SJSA1 (cell line): ENCODE results near the gene EML4. TPM values are rescaled to one million over a fixed set of nuclear protein-coding genes. Genes with fewer than 3 reads are reported as not detected.
"Not testable (repeated sequence)": the region's sequence is repeated elsewhere in the genome, so short reads cannot be mapped to it uniquely, and the experiment has no call there.

ENCODE experiments used
- DNase-seq, 2 experiments: peaks; one replicate each; pipeline ENCODE4 v3.0.0-alpha.2; 2015 to 2020; ENCODE audit warnings: low spot score in 2 of 2, low read depth in 1 of 2
- H3K27ac ChIP-seq: fragments of 250-450 bp; sonication (Bioruptor Pico); 2 replicates; pipeline ENCODE4 v1.5.1; 2020; ENCODE audit warnings: mild to moderate bottlenecking, moderate library complexity
- H3K27me3 ChIP-seq: fragments of 250-450 bp; sonication (Bioruptor Pico); replicated peaks from 2 replicates; pipeline ENCODE4 v1.5.1; 2020; ENCODE audit warnings: mild to moderate bottlenecking, moderate library complexity
- H3K36me3 ChIP-seq: fragments of 250-450 bp; sonication (Bioruptor Pico); 2 replicates; pipeline ENCODE4 v1.5.1; 2020; ENCODE audit warnings: mild to moderate bottlenecking
- H3K4me1 ChIP-seq: fragments of 250-450 bp; sonication (Bioruptor Pico); replicated peaks from 2 replicates; pipeline ENCODE4 v1.6.1; 2021; ENCODE audit warnings: mild to moderate bottlenecking
- H3K4me3 ChIP-seq: fragments of 250-450 bp; sonication (Bioruptor Pico); 2 replicates; pipeline ENCODE4 v1.5.1; 2020; ENCODE audit warnings: mild to moderate bottlenecking
- H3K9me3 ChIP-seq: fragments of 250-450 bp; sonication (Bioruptor Pico); replicated peaks from 2 replicates; pipeline ENCODE4 v1.5.1; 2020; ENCODE audit warnings: mild to moderate bottlenecking
- total RNA-seq: library from RNA; depleted of rRNA; stranded (reverse); fragments of >200 nt; shearing (Covaris generic); gene quantifications from 2 replicates; pipeline ENCODE4 v1.2.3, GENCODE V29; 2014

The EML4 gene
- total RNA-seq, 1 experiment from 2014 or later = 78.5 TPM

- Histone ChIP-seq H3K9me3 (no peaks in the 10 kb centered on the region), H3K27ac (peak overlapping the region; percentile 79), H3K4me3 (no peak overlapping the region), H3K36me3 (no peaks in the 10 kb centered on the region), H3K27me3 (no peaks in the 10 kb centered on the region), H3K4me1 (peaks cover 78% of the 10 kb centered on the region)
- DNase-seq = peak in 1 of 2 experiments; percentile 85
These were observed 36.8 kb upstream of the EML4 start for GRCh38 chr2:42132191-42132965.

- Histone ChIP-seq H3K27ac (peak overlapping the region; percentile 79), H3K4me3 (0 out of 2 replicates have a peak overlapping the region, but pooled peaks have one; percentile 2), H3K9me3 (no peaks in the 10 kb centered on the region), H3K36me3 (no peaks in the 10 kb centered on the region), H3K27me3 (no peaks in the 10 kb centered on the region), H3K4me1 (peaks cover 78% of the 10 kb centered on the region)
- DNase-seq = peak; percentile 94 to 96
These were observed 36.0 kb upstream of the EML4 start for GRCh38 chr2:42132966-42133641.

GRCh38 chr2:42133771-42134195 lies 35.4 kb upstream of the EML4 start:
- no peaks in the 10 kb centered on the region for H3K27me3 ChIP-seq
- DNase-seq = peak in 1 of 2 experiments; percentile 26
- H3K9me3 ChIP-seq = no peaks in the 10 kb centered on the region
- H3K4me1 ChIP-seq = peaks cover 78% of the 10 kb centered on the region
- no peak overlapping the region for H3K4me3 ChIP-seq
- no peaks in the 10 kb centered on the region for H3K36me3 ChIP-seq
- H3K27ac ChIP-seq = peak overlapping the region; percentile 79

- peaks cover 76% of the 10 kb centered on the region for H3K4me1 ChIP-seq
- H3K27ac ChIP-seq, H3K4me3 ChIP-seq, H3K9me3 ChIP-seq, H3K36me3 ChIP-seq, H3K27me3 ChIP-seq, DNase-seq: not testable (repeated sequence)
These were observed 34.7 kb upstream of the EML4 start for GRCh38 chr2:42134401-42134932.

- H3K4me3 ChIP-seq = no peak overlapping the region
- no peaks in the 10 kb centered on the region for H3K27me3 ChIP-seq
- no peaks in the 10 kb centered on the region for H3K36me3 ChIP-seq
- H3K4me1 ChIP-seq = peaks cover 76% of the 10 kb centered on the region
- no peaks in the 10 kb centered on the region for H3K9me3 ChIP-seq
- DNase-seq = peak in 1 of 2 experiments; percentile 20
- H3K27ac ChIP-seq = no peak overlapping the region
These were observed 33.5 kb upstream of the EML4 start for GRCh38 chr2:42135381-42136312.

GRCh38 chr2:42136782-42137124 lies 32.4 kb upstream of the EML4 start:
- DNase-seq = peak in 1 of 2 experiments; percentile 60
- no peaks in the 10 kb centered on the region for H3K36me3 ChIP-seq
- H3K4me1 ChIP-seq = peaks cover 78% of the 10 kb centered on the region
- no peak overlapping the region for H3K4me3 ChIP-seq
- no peaks in the 10 kb centered on the region for H3K27me3 ChIP-seq
- peak overlapping the region; percentile 6; the same call in 1 of the 2 replicates for H3K27ac ChIP-seq
- H3K9me3 ChIP-seq = no peaks in the 10 kb centered on the region

- Histone ChIP-seq H3K4me1 (peaks cover 78% of the 10 kb centered on the region), H3K4me3 (no peak overlapping the region), H3K36me3 (no peaks in the 10 kb centered on the region), H3K27me3 (no peaks in the 10 kb centered on the region), H3K9me3 (no peaks in the 10 kb centered on the region), H3K27ac (peak overlapping the region; percentile 6; the same call in 1 of the 2 replicates)
- DNase-seq = no peak
These were observed 31.9 kb upstream of the EML4 start for GRCh38 chr2:42137125-42137841.

- Histone ChIP-seq H3K4me1 (peaks cover 75% of the 10 kb centered on the region), H3K36me3 (no peaks in the 10 kb centered on the region), H3K4me3 (no peak overlapping the region), H3K27me3 (no peaks in the 10 kb centered on the region), H3K27ac (no peak overlapping the region), H3K9me3 (no peaks in the 10 kb centered on the region)
- DNase-seq = peak; percentile 84 to 86
These were observed 30.8 kb upstream of the EML4 start for GRCh38 chr2:42138163-42139015.

GRCh38 chr2:42139101-42139500 lies 30.1 kb upstream of the EML4 start:
- Histone ChIP-seq H3K9me3 (no peaks in the 10 kb centered on the region), H3K36me3 (no peaks in the 10 kb centered on the region), H3K27ac (no peak overlapping the region), H3K4me1 (peaks cover 68% of the 10 kb centered on the region), H3K4me3 (no peak overlapping the region), H3K27me3 (no peaks in the 10 kb centered on the region)
- DNase-seq = no peak

GRCh38 chr2:42140496-42140895 lies 28.7 kb upstream of the EML4 start:
- H3K27ac ChIP-seq = no peak overlapping the region
- no peak for DNase-seq

GRCh38 chr2:42141687-42142546 lies 27.2 kb upstream of the EML4 start:
- no peaks in the 10 kb centered on the region for H3K36me3 ChIP-seq
- H3K4me3 ChIP-seq = peak overlapping the region; percentile 22
- H3K9me3 ChIP-seq = no peaks in the 10 kb centered on the region
- peak; percentile 78 to 82 for DNase-seq
- no peaks in the 10 kb centered on the region for H3K27me3 ChIP-seq
- peaks cover 49% of the 10 kb centered on the region for H3K4me1 ChIP-seq
- peak overlapping the region; percentile 92 for H3K27ac ChIP-seq

More at GRCh38 chr2:42140496-42140895, 28.7 kb upstream of the EML4 start:
- no peaks in the 10 kb centered on the region for H3K9me3 ChIP-seq
- no peak overlapping the region for H3K4me3 ChIP-seq
- H3K27me3 ChIP-seq = no peaks in the 10 kb centered on the region
- peaks cover 64% of the 10 kb centered on the region for H3K4me1 ChIP-seq
- H3K36me3 ChIP-seq = no peaks in the 10 kb centered on the region
